ENCODE results near the gene LBHD1.
A peak's percentile ranks its signal among the peaks of the same experiment; 100 is the strongest.
"Not testable (repeated sequence)": the region's sequence is repeated elsewhere in the genome, so short reads cannot be mapped to it uniquely, and the experiment has no call there.

LBHD1 gene

DNA sequence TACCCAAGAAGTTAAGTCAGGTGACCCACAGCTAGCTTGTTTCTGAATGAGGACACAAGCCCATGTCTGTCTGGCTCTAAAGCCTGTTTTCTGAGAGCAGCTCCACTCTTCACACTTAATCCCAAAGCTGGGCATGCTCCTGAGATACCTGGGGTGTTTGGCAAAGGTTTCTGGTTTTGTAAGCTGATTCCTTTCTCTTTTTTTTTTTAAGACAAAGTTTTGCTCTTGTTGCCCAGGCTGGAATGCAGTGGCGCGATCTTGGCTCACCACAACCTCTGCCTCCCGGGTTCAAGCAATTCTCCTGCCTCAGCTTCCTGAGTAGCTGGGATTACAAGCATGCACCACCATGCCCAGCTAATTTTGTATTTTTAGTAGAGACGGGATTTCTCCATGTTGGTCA, 21.6 kb upstream of the LBHD1 start:
- not testable (repeated sequence) for DNase-seq

GRCh38 chr11:62689421-62690183, 17.5 kb upstream of the LBHD1 start, which contains the start of gene LRRN4CL:
LRRN4CL (minus strand) TSS chr11:62689530; CDS start chr11:62688508, 1,022 bp downstream.
- no peak for DNase-seq

GRCh38 chr11:62688491-62688890, 16.4 kb upstream of the LBHD1 start:
- DNase-seq = no peak

- no peak for DNase-seq
These were observed 15.7 kb upstream of the LBHD1 start for GRCh38 chr11:62687508-62688396.

DNA sequence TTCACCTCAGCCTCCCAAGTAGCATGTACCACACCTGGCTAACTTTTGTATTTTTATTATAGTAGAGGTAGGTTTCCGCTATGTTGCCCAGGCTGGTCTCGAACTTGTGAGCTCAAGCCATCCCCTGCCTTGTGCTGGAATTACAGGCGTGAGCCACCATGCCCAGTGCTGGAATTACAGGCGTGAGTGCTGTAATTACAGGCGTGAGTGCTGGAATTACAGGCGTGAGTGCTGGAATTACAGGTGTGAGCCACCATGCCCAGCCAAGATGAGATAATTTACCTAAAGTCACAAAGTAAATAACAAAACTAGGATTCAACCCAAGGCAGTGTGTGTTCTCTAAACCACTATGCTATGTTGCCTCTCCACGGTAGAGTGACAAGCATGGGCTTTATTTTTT, 10.5 kb upstream of the LBHD1 start:
- DNase-seq = no peak

DNA sequence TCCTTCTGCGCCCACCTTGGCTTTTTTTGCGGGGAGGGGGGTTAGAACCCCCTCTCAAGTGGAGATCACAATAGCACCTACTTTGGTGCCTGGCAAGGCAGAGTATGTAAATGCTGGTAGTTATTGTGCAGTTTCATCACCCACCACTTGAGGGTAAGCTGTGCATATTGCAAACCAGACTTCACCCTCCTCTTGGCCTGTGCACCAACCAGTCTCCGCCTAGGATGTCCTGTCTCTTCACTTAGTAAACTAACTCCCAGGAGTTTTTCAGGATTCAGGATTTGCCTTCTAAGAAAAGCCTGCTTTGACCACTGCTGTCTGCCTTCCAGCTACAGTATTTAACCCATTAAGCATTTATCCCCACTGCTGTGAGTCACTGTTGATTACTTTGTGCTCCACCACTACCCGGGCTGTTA, 8.8 kb upstream of the LBHD1 start:
- peak; percentile 61 for DNase-seq

- peak; percentile 86 for DNase-seq
These were observed 7.0 kb upstream of the LBHD1 start, which contains the start of gene UBXN1 for GRCh38 chr11:62678770-62679696. UBXN1 (minus strand) TSS chr11:62679073; CDS start chr11:62678923, 150 bp downstream.

DNA sequence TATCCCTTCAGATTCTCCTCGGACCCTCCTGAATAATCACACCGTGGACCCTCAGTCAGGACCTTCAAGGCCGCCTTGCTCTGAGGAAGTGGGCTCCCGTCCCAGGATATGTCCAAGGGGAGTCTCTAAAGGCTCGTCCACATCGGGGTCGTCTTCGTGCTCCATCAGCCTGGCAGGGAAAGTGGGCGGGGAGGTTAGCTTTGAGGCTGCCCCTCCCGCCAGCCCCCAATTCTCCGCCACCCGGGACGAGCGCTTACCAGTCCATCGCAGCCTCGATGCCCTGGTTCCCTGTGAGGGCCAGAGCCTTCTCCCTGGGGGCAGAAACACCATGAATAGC, 6.3 kb upstream of the LBHD1 start:
- no peak for DNase-seq

DNA sequence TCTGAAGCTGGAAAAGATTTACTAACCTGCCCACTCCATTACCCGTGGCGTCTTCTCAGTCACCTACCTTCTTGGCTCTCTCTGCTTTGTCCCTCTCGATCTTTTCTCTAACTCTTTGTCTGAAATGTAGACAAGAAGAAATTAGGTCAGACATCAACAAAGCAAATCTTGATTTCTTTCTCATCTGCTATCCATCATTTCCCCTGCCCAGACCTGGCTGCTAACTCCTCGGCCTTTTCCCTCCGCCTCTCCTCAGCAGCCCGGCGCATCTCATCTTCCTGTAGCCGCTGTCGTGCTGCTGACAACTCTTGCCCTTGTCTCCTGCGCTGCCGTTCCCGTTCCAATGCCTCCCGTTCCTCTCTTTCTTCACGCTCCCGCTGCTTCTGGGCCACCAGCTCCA, 5.6 kb upstream of the LBHD1 start:
- DNase-seq = no peak

DNA sequence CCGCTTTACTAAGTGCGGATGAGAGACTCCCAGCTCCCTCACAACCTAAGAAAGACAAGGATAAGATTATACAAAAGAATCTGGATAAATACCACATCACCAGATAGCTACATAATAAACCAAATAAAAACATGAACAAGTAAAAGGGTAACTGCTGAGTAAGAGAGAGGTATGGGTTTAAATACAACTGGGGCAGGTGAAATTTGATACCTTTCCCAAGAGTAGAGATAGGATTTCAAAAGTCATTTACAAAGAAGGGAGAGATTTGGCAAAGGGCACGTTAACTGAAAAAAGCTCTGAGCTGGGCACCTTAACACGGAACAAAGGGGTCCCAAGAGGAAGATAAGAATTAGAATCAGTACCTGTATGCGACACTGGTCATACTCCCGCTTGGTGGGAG, 5.1 kb upstream of the LBHD1 start:
- DNase-seq = no peak

- no peak for DNase-seq
These were observed 4.6 kb upstream of the LBHD1 start for GRCh38 chr11:62676698-62677097.

- not testable (repeated sequence) for DNase-seq
These were observed 3.3 kb upstream of the LBHD1 start for GRCh38 chr11:62675415-62675814.

DNA sequence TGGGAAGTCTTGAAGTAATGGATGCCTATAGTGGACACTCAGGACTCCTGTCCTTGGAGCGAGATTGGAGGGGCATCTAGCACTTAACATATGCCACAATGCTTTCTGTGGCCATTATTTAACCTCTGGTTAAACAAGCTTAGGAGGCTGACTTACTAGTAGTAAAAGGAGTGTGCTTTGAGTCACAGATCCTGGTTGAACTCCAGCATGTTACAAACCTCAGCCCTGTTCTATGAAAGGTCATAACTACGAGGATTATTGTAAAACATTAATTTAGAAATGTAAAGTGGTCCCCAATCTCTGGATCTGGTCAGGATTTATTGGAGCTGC, 1.1 kb upstream of the LBHD1 start:
- DNase-seq = no peak

DNA sequence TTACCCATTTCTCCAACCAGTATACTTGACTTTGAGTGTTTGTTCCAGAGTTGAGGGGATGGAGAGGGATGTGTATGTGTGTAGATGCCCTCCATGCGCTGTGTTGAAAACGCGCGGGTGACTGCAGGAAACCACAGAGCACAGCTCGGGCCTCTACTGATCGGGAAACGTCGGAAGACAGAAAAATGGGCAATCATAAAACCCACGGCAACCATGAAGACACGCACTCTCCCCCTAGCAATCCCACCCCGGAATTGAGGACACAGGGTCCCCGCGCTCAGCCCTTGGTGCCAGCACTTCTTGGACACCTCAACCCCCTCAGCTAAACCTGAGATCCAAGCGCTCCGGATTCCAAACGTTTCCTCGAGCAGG, 845 bp downstream of the LBHD1 start:
- no peak for DNase-seq

DNA sequence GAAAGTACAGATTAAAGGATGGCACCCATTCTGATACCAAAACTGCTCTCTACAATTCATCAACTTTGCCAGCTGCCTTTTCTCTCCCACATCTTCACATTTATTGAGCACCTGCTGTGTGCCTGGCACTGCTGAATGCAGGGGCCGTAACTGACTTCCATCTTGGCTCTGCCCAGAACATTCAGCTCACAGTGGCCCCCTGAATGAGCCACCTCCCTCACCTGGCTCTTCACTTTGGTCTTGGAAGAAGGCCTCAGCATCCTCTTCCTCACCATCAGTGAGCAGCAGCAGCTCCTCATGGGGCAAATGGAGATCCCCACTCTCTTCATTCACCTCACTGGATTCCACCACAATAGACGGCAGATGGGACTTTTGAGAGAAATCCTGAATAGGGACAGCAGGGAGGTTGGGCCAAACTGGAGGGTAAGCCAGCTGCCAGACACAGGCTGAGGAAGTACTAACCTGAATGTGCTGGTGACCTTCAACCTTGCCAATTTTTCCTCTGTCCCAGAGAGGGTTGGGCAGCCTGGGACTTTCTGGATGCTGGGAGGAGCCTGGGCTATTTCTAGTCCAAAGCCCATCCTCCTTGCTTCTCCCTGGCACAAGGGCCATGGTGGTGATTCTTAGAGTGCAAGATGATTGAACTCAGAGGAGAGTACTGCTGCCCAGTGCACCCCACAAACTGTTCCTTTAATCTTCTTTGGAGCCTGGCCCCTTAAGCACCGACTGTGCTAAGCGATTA, 2.5 kb downstream of the LBHD1 start:
- no peak for DNase-seq

DNA sequence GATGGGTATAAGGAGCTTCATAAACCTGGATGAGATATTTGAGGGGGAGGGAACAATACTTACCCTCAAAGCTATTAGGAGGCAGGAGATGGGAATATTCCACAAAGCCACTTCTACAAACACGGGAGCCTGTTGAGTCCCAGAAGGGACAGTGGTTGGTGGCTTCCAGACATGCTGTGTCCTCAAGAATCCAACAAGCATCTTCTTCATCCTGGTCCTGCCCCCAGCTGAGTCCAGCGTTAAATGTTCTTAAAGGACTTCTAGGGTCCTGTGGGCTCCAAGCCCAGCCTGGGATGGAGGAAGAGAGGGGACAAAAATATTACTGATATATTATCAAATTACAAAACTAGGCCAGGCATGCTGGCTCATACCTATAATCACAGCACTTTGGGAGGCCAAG, 4.6 kb downstream of the LBHD1 start:
- DNase-seq = no peak

- DNase-seq = no peak
These were observed 5.7 kb downstream of the LBHD1 start for GRCh38 chr11:62666259-62666926.

- peak; percentile 70 for DNase-seq
These were observed 6.3 kb downstream of the LBHD1 start for GRCh38 chr11:62665599-62666258.

DNA sequence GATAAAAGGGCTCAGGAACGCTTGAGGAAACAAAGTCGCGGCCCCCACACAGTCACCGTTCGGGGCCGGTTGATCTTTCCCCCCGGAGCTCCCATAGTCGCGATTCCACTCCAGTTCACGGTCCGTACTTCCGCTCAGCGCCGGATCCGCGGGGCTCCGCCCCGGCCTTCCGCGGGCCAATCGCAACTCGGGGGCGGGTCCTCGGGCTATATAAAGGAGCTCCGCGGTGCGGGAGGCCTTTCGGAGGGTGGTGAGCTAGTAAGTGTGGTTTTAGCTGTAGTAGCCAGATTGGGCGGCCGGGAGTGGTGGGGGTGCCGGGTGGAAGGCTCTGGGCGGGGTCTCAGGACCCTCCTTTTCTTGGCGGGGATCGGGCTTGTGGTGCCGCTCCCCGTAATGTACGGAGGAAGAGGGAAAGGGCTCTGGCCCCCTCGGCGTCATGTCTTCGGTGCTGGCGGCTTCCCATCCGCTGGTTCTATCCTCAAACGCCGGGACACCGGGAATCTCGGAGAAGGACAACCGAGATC, 6.9 kb downstream of the LBHD1 start, which contains the start of the genes C11orf98 and CSKMT:
C11orf98 (minus strand) TSS at position 136 of the 524 bp plus-strand sequence; CDS start at position 95, 41 bp downstream.
CSKMT (plus strand) TSS at position 238 of the 524 bp plus-strand sequence. CDS start 568 bp downstream, outside the sequence.
- DNase-seq = peak; percentile 94

DNA sequence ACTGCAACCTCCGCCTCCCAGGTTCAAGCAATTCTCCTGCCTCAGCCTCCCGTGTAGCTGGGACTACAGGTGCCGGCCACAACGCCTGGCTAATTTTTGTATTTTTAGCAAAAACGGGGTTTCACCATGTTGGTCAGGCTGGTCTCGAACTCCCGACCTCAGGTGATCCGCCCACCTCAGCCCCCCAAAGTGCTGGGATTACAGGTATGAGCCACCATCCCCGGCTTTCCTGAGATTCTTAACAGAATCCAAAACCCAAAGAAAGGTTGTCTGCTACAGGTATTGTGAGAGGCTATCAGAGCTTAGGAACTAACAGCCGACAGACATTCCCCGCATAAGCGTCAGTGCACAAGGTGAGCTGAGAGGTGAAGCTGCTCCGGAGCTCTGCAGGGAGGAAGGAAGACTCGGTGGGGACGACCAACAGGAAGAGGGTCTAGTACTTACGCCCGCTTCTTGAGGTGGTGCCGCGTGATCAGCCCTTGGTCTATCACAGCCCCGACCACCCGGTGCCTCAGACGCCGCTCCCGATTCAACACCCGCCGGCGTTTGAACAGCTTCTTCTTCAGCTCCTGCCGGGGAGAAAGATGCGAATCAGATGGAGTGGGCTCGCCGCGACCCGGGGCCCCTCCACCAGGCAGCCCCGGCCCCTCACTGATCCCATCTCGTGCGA, 7.5 kb downstream of the LBHD1 start:
- DNase-seq = peak; percentile 80
